Pulmonary artery endothelial cell (primary cell): ENCODE measurements around the gene TRIP11. TPM values are rescaled to one million over a fixed set of nuclear protein-coding genes. Genes with fewer than 3 reads are reported as not detected.

Source experiments
- DNase-seq: peaks from one replicate; pipeline ENCODE4 v3.0.0-alpha.2; 2011; ENCODE audit warnings: low read depth, low spot score
- total RNA-seq: library from RNA; depleted of rRNA; stranded (reverse); fragments of >200 nt; gene quantifications from 2 replicates; pipeline ENCODE4 v1.2.3, GENCODE V29; 2014

The TRIP11 gene
- total RNA-seq, 1 donor from 2014 or later = 36.3 TPM

DNA sequence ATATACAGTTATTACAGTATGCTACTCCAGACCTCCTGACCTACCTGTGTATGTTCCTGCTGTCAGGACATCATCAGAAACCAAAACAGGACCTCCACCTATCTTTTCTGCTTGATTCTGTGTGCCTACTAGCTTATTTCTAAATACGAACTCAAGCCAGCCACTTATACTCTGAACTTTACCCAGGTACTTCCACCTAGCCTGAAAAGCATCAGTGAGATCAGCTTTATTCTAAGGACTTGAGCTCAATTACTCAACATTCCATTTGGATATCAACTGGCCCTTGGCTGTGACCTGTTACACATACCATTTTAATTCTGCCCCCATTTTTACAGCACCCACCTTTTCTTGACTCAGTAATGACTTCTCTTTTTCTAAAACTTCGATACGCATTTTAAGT, 29.2 kb downstream of the TRIP11 start:
- DNase-seq = no peak

- DNase-seq = no peak
Measured at GRCh38 chr14:92009604-92010003, 30.3 kb downstream of the TRIP11 start.

DNA sequence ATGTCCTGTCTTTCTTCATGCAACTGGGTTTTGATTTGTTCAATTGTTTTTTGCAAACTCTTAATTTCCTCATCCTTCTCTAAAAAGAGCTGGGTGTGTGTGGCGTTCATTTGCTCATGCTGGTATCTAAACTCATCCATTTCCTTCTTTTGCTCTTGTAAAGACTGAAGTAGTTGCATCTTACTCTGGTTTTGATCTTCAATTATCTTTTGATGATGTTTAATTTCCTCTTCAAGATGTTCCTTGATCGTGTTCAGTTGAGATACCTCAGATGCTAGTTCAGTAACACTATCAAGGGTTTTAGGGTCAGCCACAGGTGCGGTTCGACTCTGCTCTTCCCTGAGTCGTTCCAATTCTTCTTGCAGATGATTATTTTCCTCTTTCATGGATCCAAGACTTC, 34.8 kb downstream of the TRIP11 start:
- DNase-seq = no peak

GRCh38 chr14:92004062-92004461, 35.8 kb downstream of the TRIP11 start:
- DNase-seq = no peak

GRCh38 chr14:91998667-91999570, 40.9 kb downstream of the TRIP11 start:
- DNase-seq = no peak

DNA sequence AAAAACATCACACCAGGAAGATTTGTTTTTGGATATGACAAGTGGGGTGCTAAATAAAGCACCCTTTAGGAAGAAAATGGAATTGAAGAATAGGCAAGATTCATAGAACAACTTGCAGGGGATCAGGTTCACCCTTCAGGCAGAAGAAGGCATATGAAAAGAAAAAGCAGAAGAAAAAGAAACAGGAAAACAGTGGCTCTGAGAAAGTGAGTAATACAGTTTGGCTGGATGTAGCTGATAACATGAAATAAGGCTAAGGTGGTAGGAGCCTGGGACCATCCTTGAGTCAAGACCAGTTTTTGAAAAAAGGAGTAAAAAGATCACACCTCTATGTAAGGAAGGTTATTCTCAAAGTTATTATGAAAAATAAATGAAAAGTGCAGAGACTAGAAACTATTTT, 42.4 kb downstream of the TRIP11 start:
- no peak for DNase-seq

- DNase-seq = no peak
Measured at GRCh38 chr14:91996948-91997371, 42.9 kb downstream of the TRIP11 start.

DNA sequence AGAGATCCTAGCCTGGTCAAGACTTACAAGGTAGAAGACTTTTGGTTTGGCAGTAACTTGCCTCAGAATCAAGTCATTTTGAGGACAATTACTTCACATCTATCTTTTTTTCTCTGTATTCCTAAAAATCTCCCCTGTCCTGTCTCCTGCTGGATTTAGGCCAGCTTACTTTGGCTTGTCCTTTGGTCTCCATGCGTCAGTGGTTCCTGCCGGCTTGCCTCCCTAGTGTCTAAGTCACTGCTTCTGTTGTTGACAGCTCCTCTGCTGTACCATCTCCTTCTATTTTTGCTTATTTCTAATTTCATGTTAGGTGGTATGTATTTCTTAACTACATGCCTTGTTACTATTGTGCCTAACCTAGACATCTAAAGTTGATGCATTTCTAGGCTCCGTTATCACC, 52.7 kb downstream of the TRIP11 start:
- no peak for DNase-seq

DNA sequence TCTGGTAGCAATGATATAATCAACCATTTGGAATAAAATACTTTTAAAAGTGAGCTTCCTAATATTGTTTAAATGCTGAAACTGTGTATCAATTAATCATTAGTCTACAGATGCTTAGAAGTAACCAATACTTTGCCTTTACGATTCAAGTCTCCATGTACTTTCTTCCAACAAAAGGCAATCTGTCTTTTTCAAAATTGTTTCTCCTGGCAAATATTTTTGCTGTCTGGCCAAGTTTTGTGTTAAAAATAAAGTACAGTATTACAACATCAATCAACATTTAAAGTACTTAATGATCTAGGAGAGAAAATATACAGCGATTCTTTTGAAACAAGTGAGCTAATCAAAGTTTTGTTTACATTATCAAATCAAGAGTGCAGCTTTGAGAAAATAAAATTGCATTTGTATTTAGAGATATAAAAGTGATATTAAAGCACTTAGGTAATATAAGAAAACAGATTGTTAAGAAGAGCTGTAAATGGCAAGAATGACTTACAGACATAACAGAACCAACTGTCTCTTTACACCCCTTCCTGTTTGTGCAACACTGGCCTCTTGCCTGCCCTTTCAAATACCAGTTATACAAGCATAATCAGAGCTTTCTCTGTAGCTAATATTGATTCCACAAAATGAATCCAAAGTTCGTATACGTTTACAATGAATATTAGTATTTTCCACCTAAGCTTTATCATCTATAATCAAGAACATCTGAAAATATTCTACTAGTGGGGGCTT, 54.2 kb downstream of the TRIP11 start:
- DNase-seq = no peak

GRCh38 chr14:91985008-91985407, 54.9 kb downstream of the TRIP11 start:
- DNase-seq = no peak

- DNase-seq = no peak
Measured at GRCh38 chr14:91983588-91983987, 56.3 kb downstream of the TRIP11 start.

DNA sequence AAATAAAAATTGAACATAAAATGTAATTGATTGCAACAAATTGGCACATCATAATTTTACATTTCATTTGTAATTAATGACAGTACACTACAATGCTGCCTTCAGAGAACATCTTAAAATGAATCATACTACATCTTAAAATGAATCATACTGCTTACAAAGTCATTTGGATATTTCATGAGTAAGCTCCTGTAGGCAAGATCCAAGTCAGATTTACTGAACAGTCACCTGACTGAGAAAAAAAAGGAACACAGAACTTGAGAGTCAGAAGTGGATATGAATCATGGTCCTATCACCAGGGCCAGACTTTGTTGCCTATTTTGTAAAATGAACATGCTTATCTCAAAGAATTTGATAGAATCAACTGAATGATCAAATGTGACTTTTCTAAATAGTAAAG, 59.7 kb downstream of the TRIP11 start:
- DNase-seq = peak; percentile 90

DNA sequence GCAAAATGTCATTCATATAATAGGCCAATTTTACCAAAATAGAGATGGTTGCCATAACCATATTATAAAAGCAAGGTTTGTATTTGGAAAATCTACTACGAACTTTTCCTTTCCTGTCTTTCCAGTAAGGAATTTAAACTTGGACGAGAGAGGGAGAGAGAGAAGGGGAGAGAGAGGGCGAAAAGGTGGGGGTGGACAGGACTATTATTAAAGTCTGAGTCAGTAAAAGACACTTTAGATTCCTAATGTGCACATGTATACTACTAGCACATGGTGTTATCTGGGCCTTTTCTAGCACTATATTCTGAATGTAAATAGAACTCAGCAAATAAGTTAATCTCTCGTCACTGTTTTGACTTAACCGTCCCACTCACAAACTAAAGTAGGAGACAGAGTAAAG, 62.0 kb downstream of the TRIP11 start:
- no peak for DNase-seq

DNA sequence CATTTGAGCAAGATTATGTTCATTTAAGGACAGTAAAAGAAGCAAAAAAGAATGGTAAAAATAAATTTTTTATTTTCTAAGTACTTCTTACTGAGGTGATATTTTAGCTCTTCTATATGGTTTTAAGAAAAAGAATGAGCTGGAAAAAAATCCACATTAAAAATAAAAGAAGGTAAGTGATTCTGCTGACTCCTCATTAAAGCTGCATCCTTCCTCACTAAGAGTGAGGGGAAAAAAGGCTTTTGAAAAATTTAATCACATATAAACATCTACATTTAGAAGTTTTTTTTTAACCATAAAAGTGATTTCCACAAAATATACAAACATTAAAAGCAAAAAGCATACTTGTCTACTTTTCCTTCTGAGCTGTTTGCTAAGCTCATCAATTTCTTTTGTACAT, 64.1 kb downstream of the TRIP11 start:
- no peak for DNase-seq

GRCh38 chr14:91971188-91971778, 68.6 kb downstream of the TRIP11 start:
- DNase-seq = no peak

- no peak for DNase-seq
Measured at GRCh38 chr14:91968280-91968679, 71.6 kb downstream of the TRIP11 start.

DNA sequence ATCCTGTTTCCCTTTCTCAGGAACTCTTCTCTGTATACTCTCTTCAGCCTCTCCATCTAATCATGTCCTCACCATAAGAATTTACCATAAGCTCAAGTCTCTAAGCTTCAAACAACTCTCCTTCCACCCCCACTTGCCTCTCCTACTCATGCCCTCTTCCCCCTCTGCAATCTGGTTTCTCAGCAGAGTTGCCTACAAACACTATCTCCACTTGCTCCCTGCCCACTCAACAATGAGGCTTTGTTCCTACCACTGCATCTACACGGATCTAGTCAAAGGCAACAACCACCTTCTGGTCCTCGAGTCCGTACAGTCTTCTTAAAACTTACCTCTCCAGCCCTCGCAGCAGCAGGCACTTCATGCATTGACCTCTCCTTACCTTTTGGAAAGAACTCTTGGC, 75.1 kb downstream of the TRIP11 start:
- DNase-seq = no peak

DNA sequence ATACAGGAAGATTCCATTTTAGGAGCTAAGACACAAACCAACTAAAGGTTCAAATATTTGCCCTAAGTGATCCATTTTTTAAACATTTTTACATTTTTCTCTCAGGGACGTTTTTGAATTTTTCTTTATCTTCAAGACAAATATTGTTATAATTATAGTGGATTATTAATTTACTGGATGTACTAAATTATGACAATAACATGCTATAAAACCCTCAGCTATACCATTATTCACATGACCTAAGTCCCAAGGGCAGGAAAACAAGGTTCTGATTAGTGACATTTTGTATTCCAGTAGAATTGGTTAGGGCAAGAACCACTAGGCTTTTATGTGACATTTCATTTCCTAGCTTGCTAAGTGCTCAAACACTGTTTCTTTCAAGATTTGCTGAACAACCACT, 75.8 kb downstream of the TRIP11 start:
- DNase-seq = no peak

GRCh38 chr14:91963465-91963864, 76.4 kb downstream of the TRIP11 start:
- DNase-seq = no peak

DNA sequence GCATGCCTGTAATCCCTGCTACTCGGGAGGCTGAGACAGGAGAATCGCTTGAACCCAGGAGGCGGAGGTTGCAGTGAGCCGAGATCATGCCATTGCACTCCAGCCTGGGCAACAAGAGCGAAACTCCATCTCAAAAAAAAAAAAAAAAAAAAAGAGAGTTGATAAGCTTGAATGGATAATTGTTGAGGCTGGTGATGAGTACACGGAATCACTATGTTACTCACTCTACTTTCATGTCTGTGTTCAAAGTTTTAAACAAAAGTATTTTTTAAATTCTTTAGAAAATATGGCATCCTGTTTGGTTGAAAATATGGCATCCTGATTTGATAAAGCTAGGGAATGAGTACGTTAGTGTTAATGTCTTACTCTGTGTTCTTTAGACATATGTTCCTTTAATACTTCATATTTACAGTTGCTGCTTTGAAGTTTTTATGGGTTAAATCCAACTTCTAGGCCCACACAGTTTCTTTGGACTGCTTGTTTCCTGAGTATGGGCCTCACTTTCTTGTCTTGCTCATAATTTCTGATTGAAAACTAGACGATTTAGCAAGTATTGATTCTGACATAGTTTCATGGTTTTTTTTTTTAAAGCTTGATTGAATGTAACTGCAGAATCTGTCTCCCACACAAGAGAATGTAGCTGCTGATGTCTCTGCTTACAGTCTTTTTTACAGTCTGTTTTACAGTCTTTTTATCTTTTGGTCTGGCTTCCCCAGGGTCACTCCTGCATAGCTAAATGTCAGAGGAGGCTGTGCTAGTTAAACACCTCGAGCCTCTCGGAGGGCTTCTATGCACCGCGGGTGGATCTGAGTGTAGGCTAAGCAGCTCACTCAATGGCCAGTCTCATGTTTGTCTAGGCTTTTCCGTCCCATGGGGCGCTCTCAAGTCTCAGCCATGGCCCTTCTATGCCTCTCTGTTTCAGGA, 78.3 kb downstream of the TRIP11 start:
- DNase-seq = no peak

DNA sequence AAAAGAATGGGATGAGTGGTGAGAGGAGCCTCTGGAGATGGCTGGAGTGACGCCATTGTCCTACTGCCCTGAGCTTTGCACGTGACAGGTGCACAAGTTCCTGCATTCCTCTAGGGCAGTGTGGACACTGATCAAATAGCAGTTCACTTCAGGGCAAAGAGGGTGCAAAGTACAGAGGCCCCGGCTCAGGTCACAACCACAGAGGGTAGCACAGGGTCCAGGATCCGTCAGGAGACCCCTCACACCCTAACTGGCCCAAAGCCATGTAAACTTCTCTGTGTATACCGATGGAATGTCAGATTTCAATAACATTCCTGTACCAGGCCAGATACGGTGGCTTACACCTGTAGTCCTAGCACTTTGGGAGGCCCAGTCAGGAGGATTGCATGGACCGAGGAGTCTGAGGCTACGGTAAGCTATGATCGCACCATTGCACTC, 82.0 kb downstream of the TRIP11 start:
- no peak for DNase-seq
